IPS-18a (cell line): ENCODE measurements around the gene ARFGAP1.

Experiments
- H3K27ac ChIP-seq: one replicate; pipeline ENCODE4 v1.5.1; 2013; ENCODE audit warnings: low read length
- H3K27me3 ChIP-seq: one replicate; pipeline ENCODE4 v1.6.1; 2013; ENCODE audit warnings: mild to moderate bottlenecking, low read length; ENCODE audit not compliant: control insufficient read depth, insufficient read depth
- H3K36me3 ChIP-seq: one replicate; pipeline ENCODE4 v1.6.1; 2013; ENCODE audit warnings: low read depth, low read length; ENCODE audit not compliant: control insufficient read depth
- H3K4me1 ChIP-seq: one replicate; pipeline ENCODE4 v1.6.1; 2013; ENCODE audit warnings: low read depth, low read length; ENCODE audit not compliant: control insufficient read depth
- H3K4me3 ChIP-seq: one replicate; pipeline ENCODE4 v1.5.1; 2013; ENCODE audit warnings: low read length
- H3K9ac ChIP-seq: one replicate; pipeline ENCODE4 v1.6.1; 2013; ENCODE audit warnings: mild to moderate bottlenecking, low read length, moderate library complexity
- H3K9me3 ChIP-seq: one replicate; pipeline ENCODE4 v1.6.1; 2013; ENCODE audit warnings: low read depth, low read length; ENCODE audit not compliant: control insufficient read depth

Gene ARFGAP1

DNA sequence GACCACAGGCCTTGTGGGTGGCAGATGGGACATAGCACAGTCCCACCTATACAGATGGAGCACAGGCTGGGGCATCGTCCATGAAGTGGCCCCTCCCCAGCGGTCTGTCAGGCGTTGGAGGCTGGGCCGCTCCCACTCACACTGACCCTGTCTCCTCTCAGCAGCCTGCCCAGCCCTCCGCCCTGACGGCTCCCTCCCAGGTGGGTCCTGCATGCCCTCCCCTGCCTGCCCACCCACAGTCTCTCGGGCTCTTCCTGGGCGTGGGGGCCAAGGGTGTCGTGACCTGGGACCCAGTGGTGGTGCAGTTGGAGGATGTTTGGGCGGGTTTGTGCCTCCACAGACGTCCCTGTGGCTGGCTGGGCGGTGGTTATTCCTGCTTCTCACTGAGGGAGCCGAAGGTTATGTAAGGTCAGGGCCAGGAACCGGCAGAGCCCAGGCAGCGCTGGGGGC, 42.7 kb downstream of the ARFGAP1 start:
- H3K9me3 ChIP-seq = no peaks in the 10 kb centered on the region
- no peak overlapping the region for H3K27ac ChIP-seq
- no peak overlapping the region for H3K9ac ChIP-seq
- no peaks in the 10 kb centered on the region for H3K36me3 ChIP-seq
- no peaks in the 10 kb centered on the region for H3K27me3 ChIP-seq
- H3K4me1 ChIP-seq = no peaks in the 10 kb centered on the region
- H3K4me3 ChIP-seq = no peak overlapping the region

GRCh38 chr20:63315731-63316491, 43.3 kb downstream of the ARFGAP1 start:
- H3K27me3 ChIP-seq = no peaks in the 10 kb centered on the region
- no peak overlapping the region for H3K4me3 ChIP-seq
- H3K27ac ChIP-seq = no peak overlapping the region
- H3K9me3 ChIP-seq = no peaks in the 10 kb centered on the region
- H3K9ac ChIP-seq = no peak overlapping the region
- no peaks in the 10 kb centered on the region for H3K36me3 ChIP-seq
- H3K4me1 ChIP-seq = no peaks in the 10 kb centered on the region

DNA sequence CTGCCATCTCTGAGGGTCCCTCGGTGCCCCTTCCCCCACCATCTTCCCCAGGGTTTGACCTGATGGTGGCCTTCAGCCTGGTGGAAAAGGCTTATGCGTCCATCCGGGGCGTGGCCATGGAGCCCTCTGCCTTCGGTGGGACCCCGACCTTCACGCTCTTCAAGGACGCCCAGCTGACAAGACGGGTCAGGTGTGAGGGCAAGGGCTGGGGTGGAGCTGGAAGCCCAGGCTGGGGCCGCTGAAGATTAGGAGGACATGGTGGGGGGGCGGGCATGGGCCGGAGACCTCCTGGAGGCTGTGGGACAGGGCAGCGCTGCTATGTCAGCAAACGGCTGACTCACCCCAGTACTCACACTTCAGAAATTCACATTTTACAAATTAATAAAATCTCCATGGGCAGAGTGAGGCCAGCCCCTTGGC, 43.9 kb downstream of the ARFGAP1 start:
- H3K36me3 ChIP-seq = no peaks in the 10 kb centered on the region
- no peaks in the 10 kb centered on the region for H3K27me3 ChIP-seq
- H3K4me3 ChIP-seq = no peak overlapping the region
- H3K4me1 ChIP-seq = no peaks in the 10 kb centered on the region
- no peaks in the 10 kb centered on the region for H3K9me3 ChIP-seq
- no peak overlapping the region for H3K27ac ChIP-seq
- no peak overlapping the region for H3K9ac ChIP-seq

- H3K9ac ChIP-seq = no peak overlapping the region
Observed at GRCh38 chr20:63317061-63317460, 44.4 kb downstream of the ARFGAP1 start.

GRCh38 chr20:63317601-63318291, 45.1 kb downstream of the ARFGAP1 start:
- H3K27me3 ChIP-seq = no peaks in the 10 kb centered on the region

More at GRCh38 chr20:63317061-63317460, 44.4 kb downstream of the ARFGAP1 start:
- Histone ChIP-seq H3K4me3 (no peak overlapping the region), H3K9me3 (no peaks in the 10 kb centered on the region), H3K4me1 (no peaks in the 10 kb centered on the region), H3K27me3 (no peaks in the 10 kb centered on the region), H3K36me3 (no peaks in the 10 kb centered on the region), H3K27ac (no peak overlapping the region)

DNA sequence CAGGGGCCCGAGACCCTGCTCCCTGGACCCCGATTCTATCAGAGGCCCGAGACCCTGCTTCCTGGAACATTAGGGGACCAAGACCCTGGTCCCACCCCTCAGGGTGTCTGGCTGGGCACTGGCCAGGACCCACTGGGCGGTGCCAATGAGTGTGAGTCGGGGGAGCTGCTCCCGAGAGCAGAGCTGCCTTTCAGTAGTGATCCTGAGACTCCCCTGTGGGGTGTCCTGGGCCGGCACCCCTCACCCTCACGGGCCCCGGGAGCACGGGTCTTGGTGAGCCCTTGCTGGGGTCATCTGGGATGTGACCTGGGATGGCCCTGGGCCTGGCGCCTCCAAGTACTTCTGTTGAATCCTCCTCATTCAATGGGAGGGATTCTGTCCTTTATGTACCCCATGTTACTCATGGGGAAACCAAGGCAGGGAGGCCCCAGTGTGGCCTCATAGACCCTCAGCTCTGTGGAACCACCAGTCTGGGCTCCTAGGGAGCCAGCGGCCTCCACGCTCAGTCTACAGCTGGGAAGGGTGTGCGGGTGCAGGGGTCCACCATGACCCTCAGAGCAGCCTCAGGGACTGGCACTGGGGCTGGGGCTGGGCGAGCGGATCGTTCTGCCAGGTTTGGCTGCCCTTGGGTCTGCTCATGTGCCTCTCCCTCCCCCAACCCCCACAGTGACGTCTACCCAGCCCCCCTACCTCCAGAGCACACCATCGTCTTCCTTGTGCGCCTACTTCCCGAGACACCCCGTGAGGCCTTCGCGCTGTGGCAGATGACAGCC, 46.0 kb downstream of the ARFGAP1 start:
- H3K9me3 ChIP-seq = no peaks in the 10 kb centered on the region
- peaks cover 1% of the 10 kb centered on the region for H3K27me3 ChIP-seq
- no peaks in the 10 kb centered on the region for H3K4me1 ChIP-seq
- H3K9ac ChIP-seq = no peak overlapping the region
- H3K36me3 ChIP-seq = no peaks in the 10 kb centered on the region
- no peak overlapping the region for H3K27ac ChIP-seq
- no peak overlapping the region for H3K4me3 ChIP-seq

More at GRCh38 chr20:63317601-63318291, 45.1 kb downstream of the ARFGAP1 start:
- H3K36me3 ChIP-seq = no peaks in the 10 kb centered on the region
- no peaks in the 10 kb centered on the region for H3K4me1 ChIP-seq
- no peaks in the 10 kb centered on the region for H3K9me3 ChIP-seq
- no peak overlapping the region for H3K9ac ChIP-seq
- no peak overlapping the region for H3K27ac ChIP-seq
- H3K4me3 ChIP-seq = no peak overlapping the region

GRCh38 chr20:63319164-63320040, 46.8 kb downstream of the ARFGAP1 start:
- no peak overlapping the region for H3K4me3 ChIP-seq
- no peak overlapping the region for H3K9ac ChIP-seq
- no peaks in the 10 kb centered on the region for H3K4me1 ChIP-seq
- H3K36me3 ChIP-seq = no peaks in the 10 kb centered on the region
- peaks cover 5% of the 10 kb centered on the region for H3K27me3 ChIP-seq
- H3K27ac ChIP-seq = no peak overlapping the region
- H3K9me3 ChIP-seq = no peaks in the 10 kb centered on the region

- no peak overlapping the region for H3K4me3 ChIP-seq
- H3K9me3 ChIP-seq = no peaks in the 10 kb centered on the region
- no peak overlapping the region for H3K27ac ChIP-seq
- no peaks in the 10 kb centered on the region for H3K4me1 ChIP-seq
- no peaks in the 10 kb centered on the region for H3K36me3 ChIP-seq
- H3K9ac ChIP-seq = no peak overlapping the region
- H3K27me3 ChIP-seq = peaks cover 5% of the 10 kb centered on the region
Observed at GRCh38 chr20:63320041-63320511, 47.5 kb downstream of the ARFGAP1 start.

- Histone ChIP-seq H3K27me3 (peaks cover 5% of the 10 kb centered on the region), H3K9me3 (no peaks in the 10 kb centered on the region), H3K27ac (no peak overlapping the region), H3K36me3 (no peaks in the 10 kb centered on the region), H3K4me1 (no peaks in the 10 kb centered on the region), H3K9ac (no peak overlapping the region), H3K4me3 (no peak overlapping the region)
Observed at GRCh38 chr20:63320616-63321147, 48.1 kb downstream of the ARFGAP1 start.

GRCh38 chr20:63321148-63321831, 48.7 kb downstream of the ARFGAP1 start:
- Histone ChIP-seq H3K9ac (no peak overlapping the region), H3K36me3 (no peaks in the 10 kb centered on the region), H3K27ac (no peak overlapping the region), H3K4me1 (no peaks in the 10 kb centered on the region), H3K4me3 (no peak overlapping the region), H3K27me3 (peaks cover 5% of the 10 kb centered on the region), H3K9me3 (no peaks in the 10 kb centered on the region)
